HG02678 (cell line): Measurements from ENCODE around the gene SMIM5.

ENCODE experiments used
- ATAC-seq: cut with Tn5 transposase; IDR thresholded peaks from one replicate; pipeline ENCODE4 v1.9.1; 2021; ENCODE audit warnings: mild to moderate bottlenecking, moderate library complexity; ENCODE audit not compliant: unreplicated experiment

The SMIM5 gene

DNA sequence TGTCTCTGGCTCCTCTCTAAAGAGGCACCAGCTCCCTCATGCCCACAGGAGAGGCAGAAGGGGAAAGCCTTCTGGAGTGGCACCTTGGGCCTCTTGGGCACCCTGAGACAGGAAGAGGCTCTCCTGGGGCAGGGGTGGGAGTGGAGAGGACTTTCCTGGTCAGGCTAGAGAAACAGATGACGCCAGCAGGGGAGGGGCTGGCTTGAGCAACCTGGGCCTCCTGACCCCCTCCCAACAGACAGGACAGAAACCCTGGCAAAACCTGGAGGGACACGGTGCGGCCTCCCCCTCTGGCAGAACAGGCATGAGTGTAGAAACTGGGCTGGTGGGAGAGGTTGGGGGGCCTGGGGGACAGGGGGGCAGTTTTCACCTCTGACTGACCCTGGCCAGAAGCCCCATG, 6.1 kb downstream of the SMIM5 start:
- no peak for ATAC-seq

DNA sequence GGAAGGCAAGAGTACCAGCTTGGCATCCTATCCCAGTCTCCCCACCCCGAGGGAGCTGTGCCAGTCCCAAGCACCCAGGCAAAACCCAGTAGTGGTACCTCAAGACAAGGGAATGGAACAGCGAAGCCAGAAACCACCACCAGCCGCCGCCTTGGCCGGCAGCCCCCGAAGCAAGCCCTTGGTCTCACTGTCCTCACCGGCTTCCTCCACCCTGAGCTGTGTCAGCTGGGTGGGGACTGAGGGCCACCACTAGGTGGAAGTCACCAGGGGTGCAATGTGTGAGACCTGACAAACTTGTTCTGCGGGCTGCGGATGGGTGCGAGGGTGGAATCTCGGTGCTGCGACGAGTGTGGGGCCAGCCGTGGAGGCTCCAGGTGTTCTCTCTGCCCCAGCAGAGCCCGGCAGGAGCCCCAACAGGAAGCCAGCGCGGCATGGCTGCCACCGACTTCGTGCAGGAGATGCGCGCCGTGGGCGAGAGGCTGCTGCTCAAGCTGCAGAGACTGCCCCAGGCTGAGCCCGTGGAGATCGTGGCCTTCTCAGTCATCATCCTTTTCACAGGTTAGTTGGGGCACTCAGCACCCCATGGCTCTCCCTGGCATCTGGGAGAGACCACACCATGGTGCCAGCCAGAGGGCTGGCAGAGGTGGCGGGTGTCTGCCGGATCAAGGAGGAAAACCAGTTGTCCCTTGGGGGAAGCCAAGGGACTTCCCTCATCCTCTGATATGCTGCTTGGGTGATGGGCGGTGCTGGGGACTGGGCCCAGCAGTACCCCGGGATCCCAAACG, 6.7 kb downstream of the SMIM5 start:
- ATAC-seq, result no peak

DNA sequence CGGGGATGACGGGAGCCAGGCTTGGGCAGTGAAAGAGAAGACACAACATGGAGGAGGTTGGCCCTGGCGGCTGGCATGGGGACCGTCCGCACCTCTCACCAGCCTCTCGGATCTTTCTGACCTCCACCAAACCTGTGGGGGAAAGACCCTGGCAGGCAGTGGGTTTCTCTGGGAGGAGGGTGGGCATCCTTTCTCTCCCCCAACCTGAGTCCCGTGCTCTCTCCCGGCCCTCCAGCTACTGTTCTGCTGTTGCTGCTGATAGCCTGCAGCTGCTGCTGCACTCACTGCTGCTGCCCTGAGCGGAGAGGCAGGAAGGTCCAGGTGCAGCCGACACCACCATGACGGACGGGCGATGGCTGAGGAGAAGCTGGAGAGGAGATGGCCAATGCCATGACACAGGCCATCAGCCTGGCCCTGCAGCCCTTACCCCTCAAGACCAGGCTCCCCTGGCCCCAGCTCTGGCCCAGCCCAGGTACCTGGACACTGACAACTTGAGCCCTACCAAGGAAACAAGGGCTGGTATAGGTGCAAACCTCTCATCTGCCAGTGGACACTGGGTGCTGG, 7.4 kb downstream of the SMIM5 start:
- no peak for ATAC-seq

GRCh38 chr17:75641343-75641742, 8.1 kb downstream of the SMIM5 start:
- ATAC-seq, result no peak

DNA sequence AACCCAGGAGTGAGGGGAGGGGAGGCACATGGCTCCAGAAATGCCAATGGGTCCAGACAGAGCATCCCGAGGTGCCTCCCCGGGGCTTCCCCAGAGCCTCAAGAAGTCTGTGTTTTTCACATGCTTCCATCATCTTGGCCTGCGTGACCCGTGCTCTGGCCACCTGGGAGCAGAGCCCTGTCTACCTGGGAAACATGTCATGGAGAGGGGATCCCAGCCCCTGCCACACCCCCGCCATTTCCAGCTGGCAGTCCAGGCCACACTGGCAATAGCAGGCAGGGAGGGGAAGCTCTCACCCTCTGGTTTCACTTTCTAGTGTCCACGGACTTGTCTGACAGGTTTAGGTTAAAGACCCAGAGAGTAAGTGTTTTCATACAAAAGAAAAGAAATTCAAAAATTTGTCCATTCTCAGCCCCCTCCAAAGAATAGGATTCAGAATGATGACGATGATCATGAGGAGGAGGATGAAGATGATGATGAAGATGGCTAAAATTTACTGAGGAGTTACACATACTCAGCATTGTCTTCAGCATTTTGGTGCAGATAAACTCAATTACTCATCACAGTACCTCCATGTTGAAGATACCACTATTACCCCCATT, 9.0 kb downstream of the SMIM5 start:
- no peak for ATAC-seq

GRCh38 chr17:75642784-75643642, 9.8 kb downstream of the SMIM5 start:
- no peak for ATAC-seq

- no peak for ATAC-seq
These were observed 10.4 kb downstream of the SMIM5 start for GRCh38 chr17:75643643-75644017.

DNA sequence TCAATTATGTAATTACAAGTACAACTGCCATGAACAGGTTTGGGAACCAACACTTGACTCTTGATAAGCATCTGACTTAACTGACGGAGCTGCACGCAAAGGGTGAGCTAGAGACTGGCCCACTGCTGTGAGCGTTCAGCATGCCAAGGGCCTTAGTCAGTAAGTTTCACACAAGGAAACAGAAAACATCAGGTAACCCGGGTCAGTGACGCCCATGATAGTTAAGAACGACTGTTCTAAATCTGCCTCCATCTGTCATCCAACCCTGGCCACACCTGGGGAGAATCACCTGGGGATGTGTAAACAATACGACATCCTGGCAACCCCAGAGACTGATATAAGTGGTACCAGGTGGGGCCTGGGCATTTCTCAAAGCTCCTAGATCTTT, 12.3 kb downstream of the SMIM5 start:
- ATAC-seq, result no peak

- ATAC-seq, result peak; percentile 95
These were observed 12.8 kb downstream of the SMIM5 start for GRCh38 chr17:75645889-75646637.

DNA sequence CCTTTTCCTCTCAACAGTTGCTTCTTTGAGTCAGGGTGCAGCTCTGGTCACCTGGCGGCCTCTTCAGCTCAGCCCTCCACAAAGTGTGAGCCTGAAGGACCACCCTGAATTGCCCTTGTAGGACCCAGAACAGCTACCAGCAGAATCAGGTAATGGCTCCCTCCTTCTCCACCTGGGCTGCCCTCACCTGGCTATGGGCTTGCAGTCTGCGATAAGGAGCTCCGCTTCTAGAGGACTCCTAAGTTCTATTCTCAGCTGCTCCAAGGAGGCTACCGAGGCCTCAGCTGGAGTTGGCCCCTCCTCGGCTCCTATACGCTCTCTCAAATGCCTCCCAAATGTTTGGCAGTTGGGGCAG, 13.4 kb downstream of the SMIM5 start:
- no peak for ATAC-seq

- ATAC-seq, result no peak
These were observed 13.8 kb downstream of the SMIM5 start for GRCh38 chr17:75647061-75647460.

- ATAC-seq, result no peak
These were observed 14.7 kb downstream of the SMIM5 start for GRCh38 chr17:75647921-75648320.

DNA sequence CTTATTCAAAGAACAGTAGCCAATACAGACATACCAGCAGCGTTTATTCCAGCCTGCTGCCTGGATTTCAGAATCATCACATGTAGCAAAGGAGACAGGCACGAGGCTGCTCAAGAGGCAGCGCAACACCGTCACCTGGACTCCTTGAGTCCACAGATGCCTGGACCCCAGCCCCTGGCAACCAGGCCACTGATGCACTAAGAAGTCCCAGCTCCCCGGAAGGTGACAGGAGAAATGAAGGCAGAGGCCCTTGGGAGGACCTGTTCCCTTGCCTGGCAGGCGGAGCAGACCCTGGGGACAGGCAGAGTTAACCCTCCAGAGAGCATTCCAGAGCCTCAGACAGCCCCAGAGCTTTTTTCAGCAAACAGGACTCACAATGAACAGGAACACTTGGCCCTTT, 16.5 kb downstream of the SMIM5 start:
- ATAC-seq, result no peak

GRCh38 chr17:75650874-75651273, 17.6 kb downstream of the SMIM5 start:
- ATAC-seq, result no peak

DNA sequence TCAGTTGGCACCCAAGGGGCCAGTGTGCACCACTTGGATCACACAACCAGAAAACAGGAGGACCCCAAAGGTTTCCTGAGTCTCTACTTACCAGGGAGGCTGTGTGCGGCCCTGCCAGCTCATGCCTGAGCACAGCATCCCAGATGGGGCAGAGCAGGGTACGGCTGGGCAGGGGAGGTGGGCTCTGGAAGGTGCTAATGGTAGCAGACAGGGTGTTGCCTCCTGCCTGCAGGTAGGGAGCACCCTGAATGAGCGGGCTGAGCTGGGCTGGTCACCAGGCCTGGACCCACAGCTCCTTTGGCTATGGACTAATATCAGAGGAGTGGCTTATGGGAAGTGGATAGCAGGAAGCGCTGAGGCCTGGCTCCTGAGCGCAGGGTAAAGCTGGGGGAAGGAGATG, 19.1 kb downstream of the SMIM5 start:
- ATAC-seq, result no peak

DNA sequence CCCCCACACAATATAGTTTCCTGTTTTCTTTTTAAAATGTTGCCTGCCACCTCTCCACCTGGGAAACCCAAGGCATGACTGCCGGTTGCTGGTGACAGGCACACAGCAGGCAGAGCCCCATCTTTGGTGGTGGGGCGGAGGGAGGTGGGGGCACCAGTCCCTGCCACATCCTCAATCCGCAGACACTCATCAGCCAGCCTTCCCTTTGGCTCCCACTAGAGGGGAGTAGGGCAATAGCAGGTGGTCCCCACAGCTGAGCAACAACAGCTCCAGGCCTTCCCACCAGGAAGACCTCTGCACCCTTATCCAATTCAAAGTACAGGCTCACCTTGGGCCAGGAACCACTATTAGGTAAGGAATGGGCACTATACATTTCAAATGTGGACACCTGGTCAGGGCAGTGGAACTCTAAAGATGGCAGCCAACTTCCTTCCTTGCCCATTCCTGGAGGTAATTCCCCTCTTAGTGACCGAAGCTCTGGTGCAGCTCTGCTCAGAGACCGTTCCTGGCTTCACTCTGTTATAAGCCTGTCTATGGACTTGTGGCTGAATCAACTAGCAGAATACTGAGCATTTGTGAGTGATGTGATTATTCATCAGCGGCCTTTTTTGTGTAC, 19.8 kb downstream of the SMIM5 start:
- ATAC-seq, result no peak

- ATAC-seq, result no peak
These were observed 20.9 kb downstream of the SMIM5 start for GRCh38 chr17:75654176-75654575.

GRCh38 chr17:75658237-75658636, 25.0 kb downstream of the SMIM5 start:
- no peak for ATAC-seq

GRCh38 chr17:75661531-75661930, 28.3 kb downstream of the SMIM5 start:
- no peak for ATAC-seq

DNA sequence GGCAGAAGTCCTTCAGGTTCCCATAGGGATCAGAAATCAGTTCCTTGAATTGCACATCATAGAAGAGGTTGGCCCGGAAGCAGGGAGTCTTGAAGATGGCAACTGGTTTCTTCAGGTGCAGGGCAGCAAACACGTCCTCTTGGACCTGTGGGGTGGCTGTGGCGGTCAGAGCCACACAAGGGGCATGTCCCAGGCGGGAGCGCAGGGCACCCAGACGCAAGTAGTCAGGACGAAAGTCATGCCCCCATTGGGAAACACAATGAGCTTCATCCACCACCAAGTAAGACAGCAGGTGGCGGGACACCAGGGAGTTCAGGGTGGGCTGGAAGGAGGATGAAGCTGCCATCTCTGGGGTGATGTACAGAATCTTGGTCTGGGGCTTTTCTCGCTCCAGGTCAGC, 29.3 kb downstream of the SMIM5 start:
- no peak for ATAC-seq
